ENCODE data around the gene DPYSL3.

DNA sequence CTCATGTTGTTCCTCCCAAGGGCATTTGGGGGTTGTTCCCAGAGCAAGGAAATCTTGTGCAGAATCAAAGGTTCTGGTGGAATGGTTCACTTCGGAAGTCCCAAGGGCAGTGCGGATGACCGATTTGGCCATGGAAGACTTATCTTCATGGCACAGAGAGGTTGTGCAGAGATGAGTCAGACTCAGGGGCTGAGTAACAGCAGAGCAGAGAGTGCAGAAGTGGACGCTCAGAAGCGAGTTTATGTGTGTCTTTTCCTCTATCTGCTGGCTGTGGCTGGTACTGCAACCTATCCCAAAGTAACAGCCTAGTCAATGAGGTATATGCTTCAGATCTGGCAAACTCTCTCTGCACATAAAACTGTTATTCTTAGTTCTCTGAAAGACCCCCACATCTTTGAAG is 118.1 kb downstream of the DPYSL3 start:
- TF ChIP-seq, protein P1, sequence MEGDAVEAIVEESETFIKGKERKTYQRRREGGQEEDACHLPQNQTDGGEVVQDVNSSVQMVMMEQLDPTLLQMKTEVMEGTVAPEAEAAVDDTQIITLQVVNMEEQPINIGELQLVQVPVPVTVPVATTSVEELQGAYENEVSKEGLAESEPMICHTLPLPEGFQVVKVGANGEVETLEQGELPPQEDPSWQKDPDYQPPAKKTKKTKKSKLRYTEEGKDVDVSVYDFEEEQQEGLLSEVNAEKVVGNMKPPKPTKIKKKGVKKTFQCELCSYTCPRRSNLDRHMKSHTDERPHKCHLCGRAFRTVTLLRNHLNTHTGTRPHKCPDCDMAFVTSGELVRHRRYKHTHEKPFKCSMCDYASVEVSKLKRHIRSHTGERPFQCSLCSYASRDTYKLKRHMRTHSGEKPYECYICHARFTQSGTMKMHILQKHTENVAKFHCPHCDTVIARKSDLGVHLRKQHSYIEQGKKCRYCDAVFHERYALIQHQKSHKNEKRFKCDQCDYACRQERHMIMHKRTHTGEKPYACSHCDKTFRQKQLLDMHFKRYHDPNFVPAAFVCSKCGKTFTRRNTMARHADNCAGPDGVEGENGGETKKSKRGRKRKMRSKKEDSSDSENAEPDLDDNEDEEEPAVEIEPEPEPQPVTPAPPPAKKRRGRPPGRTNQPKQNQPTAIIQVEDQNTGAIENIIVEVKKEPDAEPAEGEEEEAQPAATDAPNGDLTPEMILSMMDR (IDR thresholded peaks at IDR 0.05) = peak; percentile 38 to 58 (median 55)
- peak in 1 of 2 donors; percentile 45 for TF ChIP-seq EP300 (IDR thresholded peaks at IDR 0.05)

All from tibial nerve (tissue), 4 donors.